Right ventricle myocardium inferior (tissue), 1 donor: ENCODE measurements around the gene BCL11B. TPM values are rescaled to one million over a fixed set of nuclear protein-coding genes. Genes with fewer than 3 reads are reported as not detected.

Experiments used
- ATAC-seq: fragments of 200-7000 bp; cut with Tn5 transposase; one replicate; pipeline ENCODE4 v1.9.1; 2020; ENCODE audit warnings: mild to moderate bottlenecking, moderate library complexity
- DNase-seq: peaks from one replicate; pipeline ENCODE4 v3.0.0; 2021; ENCODE audit errors: missing footprints
- intact Hi-C: fragments of 100-400 bp; cut with DNase I; formaldehyde crosslinking; loops from one replicate; pipeline ENCODE4 v1.11.0; 2022
- total RNA-seq: library from RNA; stranded (reverse); fragmentation: NEBNext Ultra II Directional; extraction: Animal tissue kit (Norgen Biotek cat#: 25700); gene quantifications from one replicate; pipeline ENCODE4 v1.2.1, GENCODE V29; 2021
- donor health status: DM: no; HTN: yes; CAD: no; lungs with severe emphysema.

The BCL11B gene
- total RNA-seq, 1 donor from 2014 or later: 0.14 TPM

DNA sequence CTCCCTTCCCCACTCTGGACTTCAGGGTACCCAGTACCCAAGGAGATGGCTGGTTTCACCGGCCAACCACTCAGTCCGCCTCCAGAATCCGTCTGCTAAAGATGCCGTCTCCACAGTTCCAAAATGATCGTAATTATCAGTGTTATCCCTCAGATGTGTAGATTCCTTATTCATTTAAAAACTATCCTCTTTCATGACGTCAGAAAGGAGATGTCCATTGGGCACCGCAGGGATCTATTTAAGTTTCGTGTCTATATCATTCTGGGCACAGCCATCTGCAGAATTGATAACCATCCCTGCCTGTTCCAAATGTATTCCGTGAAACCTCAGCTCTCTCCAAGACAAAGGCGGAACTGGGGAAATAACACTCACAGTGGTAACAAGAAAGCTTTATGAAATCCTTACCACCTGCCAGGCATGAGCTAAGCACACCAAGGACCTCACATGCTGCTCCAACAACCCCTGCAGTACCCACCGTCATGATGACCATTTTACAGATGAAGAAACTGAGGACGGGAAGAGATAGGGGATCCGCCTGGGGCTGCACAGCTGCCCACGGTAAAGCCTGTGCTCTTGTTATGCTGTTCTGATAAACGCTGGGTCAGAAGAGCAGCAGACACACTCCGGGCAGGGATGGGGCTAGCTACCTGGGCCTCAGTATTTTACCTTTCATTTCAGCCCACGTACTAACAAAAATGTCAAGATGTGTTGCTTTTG, 90.0 kb downstream of the BCL11B start:
- no peak for DNase-seq
- no peak for ATAC-seq
- intact Hi-C loops: no loop called here

DNA sequence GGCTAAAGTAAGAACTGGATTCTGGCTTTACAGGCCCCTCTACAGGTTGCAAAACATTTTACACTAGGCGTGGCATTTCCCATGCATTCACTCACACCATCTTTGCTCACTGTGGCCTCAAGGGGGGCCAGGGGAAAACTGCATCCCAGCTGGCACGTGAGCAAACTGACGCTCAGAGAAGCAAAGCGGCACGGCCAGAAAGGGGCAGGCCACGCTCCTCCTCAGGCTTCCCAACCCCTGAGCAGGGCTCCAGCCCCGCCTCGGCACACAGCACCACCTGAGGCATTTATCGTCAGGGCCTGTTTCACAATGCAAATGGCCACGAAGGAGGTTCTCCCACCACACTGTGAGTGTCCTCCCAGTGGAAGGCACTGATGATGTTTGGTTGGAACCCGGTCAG, 90.8 kb downstream of the BCL11B start:
- no peak for ATAC-seq
- intact Hi-C loops: no loop called here
- no peak for DNase-seq

- no peak for DNase-seq
- ATAC-seq: no peak
- intact Hi-C loops: no loop called here
These were observed 92.1 kb downstream of the BCL11B start for GRCh38 chr14:99179946-99180345.

- no peak for ATAC-seq
- DNase-seq: no peak
- intact Hi-C loops: no loop called here
These were observed 92.5 kb downstream of the BCL11B start for GRCh38 chr14:99179506-99179905.

- ATAC-seq (no peak), DNase-seq (no peak)
- intact Hi-C loops: no loop called here
These were observed 93.8 kb downstream of the BCL11B start for GRCh38 chr14:99177886-99178835.

- no peak for DNase-seq
- intact Hi-C loops: no loop called here
- no peak for ATAC-seq
These were observed 94.8 kb downstream of the BCL11B start for GRCh38 chr14:99177046-99177655.

GRCh38 chr14:99176156-99176945, 95.6 kb downstream of the BCL11B start:
- ATAC-seq (no peak), DNase-seq (no peak)
- intact Hi-C loops: no loop called here

DNA sequence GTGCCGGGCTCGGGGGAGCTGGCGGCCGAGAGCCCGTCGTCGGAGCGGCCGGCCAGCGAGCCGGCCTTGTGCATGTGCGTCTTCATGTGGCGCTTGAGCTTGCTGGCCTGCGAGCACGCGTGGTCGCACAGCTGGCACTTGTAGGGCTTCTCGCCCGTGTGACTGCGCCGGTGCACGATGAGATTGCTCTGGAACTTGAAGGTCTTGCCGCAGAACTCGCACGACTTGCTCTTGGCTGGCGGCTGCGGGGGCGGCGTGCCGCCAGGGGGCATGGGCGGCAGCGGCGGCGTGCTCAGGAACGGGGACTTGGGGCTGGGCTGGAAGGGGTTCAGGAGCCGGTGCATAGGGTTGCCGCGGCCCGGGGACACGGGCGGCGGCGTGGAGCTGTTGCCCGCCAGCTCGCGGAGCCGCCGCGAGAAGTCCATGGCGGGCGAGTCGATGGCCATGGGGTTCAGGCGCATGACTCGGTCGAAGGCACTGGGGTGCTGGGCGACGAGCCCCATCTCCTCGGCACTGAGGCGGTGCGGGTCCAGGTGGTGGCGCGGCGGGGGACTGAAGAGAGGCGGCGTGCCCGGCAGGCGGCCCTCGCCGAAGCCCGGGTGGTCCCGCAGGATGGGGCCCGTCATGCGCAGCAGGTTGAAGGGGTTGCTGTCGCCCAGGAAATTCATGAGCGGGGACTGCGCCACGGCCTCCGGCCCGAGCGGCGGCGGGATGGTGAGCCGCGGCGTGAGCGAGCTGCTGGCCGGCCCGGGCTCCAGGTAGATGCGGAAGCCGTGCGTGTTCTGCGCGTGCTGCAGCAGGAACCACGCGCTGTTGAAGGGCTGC, 96.5 kb downstream of the BCL11B start:
- no peak for ATAC-seq
- intact Hi-C loops: no loop called here
- DNase-seq: no peak

DNA sequence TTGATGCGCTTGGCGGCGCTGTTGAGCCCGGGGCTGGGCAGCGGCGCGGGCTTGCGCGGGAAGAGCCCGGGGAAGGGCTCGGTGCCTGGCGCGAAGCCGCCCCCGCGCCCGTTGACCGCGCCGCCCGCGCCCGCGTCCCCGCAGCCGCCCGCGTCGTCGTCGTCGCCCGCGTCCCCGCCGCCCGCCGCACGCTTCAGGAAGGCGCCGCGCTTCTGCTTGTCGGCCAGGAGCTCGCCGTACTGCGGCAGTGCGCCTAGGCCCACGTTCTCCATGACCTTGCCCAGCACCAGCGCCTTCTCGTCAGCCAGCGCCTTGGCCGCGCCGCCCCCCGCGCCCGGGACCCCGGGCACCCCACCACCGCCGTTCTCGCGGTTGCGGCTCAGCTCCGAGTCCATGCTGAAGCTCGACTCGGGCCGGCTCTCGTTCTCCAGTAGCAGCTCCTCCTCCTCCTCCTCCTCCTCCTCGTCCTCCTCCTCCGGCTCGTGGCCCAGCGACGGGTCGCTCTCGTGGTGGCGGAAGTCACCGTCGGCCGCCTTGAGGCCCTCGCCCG, 97.2 kb downstream of the BCL11B start:
- intact Hi-C loops: no loop called here
- DNase-seq (no peak), ATAC-seq (no peak)

DNA sequence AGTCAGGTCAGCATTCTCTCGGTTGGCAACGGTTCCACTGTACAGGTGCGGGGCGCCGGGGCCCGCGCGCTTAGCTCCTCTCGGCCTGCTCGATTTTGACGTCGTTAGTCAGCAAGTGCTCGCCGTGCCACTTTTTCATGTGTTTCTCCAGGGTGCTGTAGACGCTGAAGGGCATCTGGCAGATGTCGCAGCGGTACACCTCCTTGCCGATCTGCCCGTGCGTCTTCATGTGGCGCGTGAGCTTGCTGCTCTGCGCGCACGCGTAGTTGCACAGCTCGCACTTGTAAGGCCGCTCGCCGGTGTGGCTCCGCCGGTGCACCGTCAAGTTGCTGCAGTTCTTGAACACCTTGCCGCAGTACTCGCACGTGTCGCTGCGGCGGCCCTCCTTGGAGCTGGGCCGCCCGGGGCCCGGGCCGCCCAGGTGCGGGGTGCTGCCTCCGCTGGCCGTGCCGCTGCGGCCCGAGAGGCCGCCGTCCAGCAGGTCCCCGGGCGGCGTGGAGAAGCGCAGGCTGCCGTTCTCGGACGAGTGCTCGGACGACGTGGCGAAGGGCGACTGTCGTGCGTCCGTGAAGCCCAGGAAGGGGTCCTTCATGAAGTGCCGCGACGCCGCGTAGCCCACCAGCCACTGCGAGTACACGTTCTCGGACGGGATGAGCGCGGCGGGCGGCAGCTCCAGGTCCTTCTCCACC, 97.8 kb downstream of the BCL11B start:
- intact Hi-C loops: no loop called here
- ATAC-seq (no peak), DNase-seq (no peak)

- no peak for DNase-seq
- no peak for ATAC-seq
- intact Hi-C loops: no loop called here
These were observed 98.5 kb downstream of the BCL11B start for GRCh38 chr14:99173506-99173905.

GRCh38 chr14:99173086-99173485, 98.9 kb downstream of the BCL11B start:
- ATAC-seq (no peak), DNase-seq (no peak)
- intact Hi-C loops: no loop called here

- no peak for ATAC-seq
- intact Hi-C loops: no loop called here
- DNase-seq: no peak
These were observed 100.6 kb downstream of the BCL11B start for GRCh38 chr14:99171396-99171795.

DNA sequence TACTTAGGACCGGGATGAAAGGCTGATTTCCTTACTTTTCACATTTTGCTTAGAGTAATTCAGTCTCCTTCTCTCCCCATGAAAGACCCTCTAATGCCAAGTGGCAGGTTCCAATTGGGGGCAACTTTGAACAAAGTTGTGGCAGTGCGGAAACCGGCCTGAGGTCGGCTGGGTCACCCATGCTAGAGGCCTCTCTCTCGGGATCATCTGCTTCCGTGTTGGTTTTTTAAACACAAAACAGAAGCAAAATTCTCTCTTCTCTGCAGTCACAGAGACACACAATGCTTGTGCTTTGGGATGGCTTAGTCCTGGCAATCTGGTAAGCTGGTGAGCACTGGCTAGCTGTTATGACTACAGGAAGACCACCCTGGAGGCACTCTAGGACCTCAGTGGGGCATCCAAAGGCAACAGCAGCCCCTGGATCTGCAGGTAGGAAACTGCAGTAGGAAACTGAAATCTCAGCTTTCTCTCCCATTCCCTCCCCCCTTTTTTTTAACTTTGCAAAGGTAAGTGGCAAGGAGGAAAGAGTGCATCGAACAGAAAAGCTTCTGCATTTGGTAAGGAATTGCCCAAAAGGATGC, 102.1 kb downstream of the BCL11B start:
- intact Hi-C loops: no loop called here
- no peak for DNase-seq
- ATAC-seq: no peak

DNA sequence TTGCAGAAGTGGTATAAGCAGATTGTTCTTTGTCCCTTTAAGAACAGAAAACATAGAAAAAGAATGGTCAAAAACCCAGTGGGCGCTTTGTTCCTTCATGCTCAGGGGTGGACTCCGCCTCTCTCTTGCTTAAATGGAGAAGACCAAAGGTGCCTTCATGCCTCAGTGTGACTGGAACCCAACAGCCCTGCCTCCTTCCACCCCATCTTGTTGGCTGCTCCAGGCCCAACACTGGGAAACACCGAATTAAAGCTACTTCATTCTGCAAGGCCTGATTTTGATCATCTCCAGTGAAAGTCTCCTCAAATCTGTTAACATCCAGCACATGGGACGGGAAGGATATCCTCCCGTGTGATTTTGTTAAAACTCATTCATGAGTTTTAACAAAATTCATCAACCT, 103.7 kb downstream of the BCL11B start:
- DNase-seq (no peak), ATAC-seq (no peak)
- intact Hi-C loops: no loop called here

DNA sequence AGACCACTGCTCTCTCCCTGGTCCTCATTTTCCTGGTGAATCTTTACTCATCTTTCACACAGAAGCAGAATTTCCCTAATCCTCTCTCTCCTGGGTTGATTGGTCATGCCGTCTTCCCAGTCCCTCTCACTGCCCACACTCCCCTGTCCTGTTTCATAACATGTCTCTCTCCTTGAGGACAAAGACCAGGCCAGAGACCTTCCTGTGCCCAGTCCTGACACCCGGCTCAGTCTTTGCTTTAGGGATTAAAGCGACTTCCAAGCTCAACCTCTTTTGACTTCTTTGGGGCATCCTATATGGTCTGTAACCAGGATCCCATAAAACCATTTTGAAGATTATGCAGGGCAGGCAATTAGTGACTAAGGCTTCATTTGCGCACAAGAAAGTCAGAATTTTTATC, 105.5 kb downstream of the BCL11B start:
- no peak for ATAC-seq
- intact Hi-C loops: no loop called here
- DNase-seq: no peak

DNA sequence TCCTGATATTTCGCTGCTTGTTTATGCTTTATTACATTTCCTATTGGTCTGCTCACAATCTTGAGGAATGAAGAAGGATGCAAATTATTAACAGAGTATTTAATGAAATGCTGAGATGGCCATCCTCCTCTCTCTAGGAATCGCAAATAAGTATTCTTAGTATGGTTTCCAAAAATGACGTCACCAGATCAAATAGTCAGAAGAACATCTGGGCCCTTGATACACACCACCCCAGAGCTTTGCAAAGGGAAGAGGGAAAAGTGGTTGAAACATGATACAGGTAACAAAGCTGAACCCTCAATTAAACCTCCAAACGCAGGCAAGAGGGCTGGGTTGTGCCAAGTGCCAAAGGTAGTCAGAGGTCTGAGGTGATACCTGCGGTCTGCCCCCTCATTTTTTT, 107.3 kb downstream of the BCL11B start:
- DNase-seq (no peak), ATAC-seq (no peak)
- intact Hi-C loops: no loop called here
